ENCODE results near the gene IL10RA.

IL10RA gene

GRCh38 chr11:117993988-117994745 lies 8.0 kb downstream of the IL10RA start:
- no peak for DNase-seq (ENCODE audit: low read depth)
- H3K4me3 ChIP-seq (ENCODE audit: low read depth, low read length) = no peak overlapping the region
- no peak for TF ChIP-seq CTCF (IDR thresholded peaks at IDR 0.05; ENCODE audit: control insufficient read depth, extremely low read depth, insufficient read depth)

- H3K4me3 ChIP-seq (ENCODE audit: low read depth, low read length) = no peak overlapping the region
- no peak for DNase-seq (ENCODE audit: low read depth)
- TF ChIP-seq CTCF (IDR thresholded peaks at IDR 0.05; ENCODE audit: control insufficient read depth, extremely low read depth, insufficient read depth) = no peak
Measured at GRCh38 chr11:117995472-117995871, 9.3 kb downstream of the IL10RA start.

GRCh38 chr11:117996058-117996457 lies 9.9 kb downstream of the IL10RA start:
- no peak for TF ChIP-seq CTCF (IDR thresholded peaks at IDR 0.05; ENCODE audit: control insufficient read depth, extremely low read depth, insufficient read depth)
- no peak for DNase-seq (ENCODE audit: low read depth)
- no peak overlapping the region for H3K4me3 ChIP-seq (ENCODE audit: low read depth, low read length)

- no peak overlapping the region for H3K4me3 ChIP-seq (ENCODE audit: low read depth, low read length)
- DNase-seq (ENCODE audit: low read depth) = no peak
- TF ChIP-seq CTCF (IDR thresholded peaks at IDR 0.05; ENCODE audit: control insufficient read depth, extremely low read depth, insufficient read depth) = no peak
Measured at GRCh38 chr11:117997406-117997805, 11.2 kb downstream of the IL10RA start.

GRCh38 chr11:117997823-117998579 lies 11.8 kb downstream of the IL10RA start:
- no peak for TF ChIP-seq CTCF (IDR thresholded peaks at IDR 0.05; ENCODE audit: control insufficient read depth, extremely low read depth, insufficient read depth)
- no peak for DNase-seq (ENCODE audit: low read depth)
- H3K4me3 ChIP-seq (ENCODE audit: low read depth, low read length) = no peak overlapping the region

GRCh38 chr11:117998664-117999353 lies 12.6 kb downstream of the IL10RA start:
- TF ChIP-seq CTCF (IDR thresholded peaks at IDR 0.05; ENCODE audit: control insufficient read depth, extremely low read depth, insufficient read depth) = no peak

More at GRCh38 chr11:117998664-117999353, 12.6 kb downstream of the IL10RA start:
- no peak overlapping the region for H3K4me3 ChIP-seq (ENCODE audit: low read depth, low read length)
- no peak for DNase-seq (ENCODE audit: low read depth)
